GM19025 (cell line): ENCODE results near the gene RTN1.
"Not testable (repeated sequence)": the region's sequence is repeated elsewhere in the genome, so short reads cannot be mapped to it uniquely, and the experiment has no call there.

Experiments used
- ATAC-seq: cut with Tn5 transposase; IDR thresholded peaks from one replicate; pipeline ENCODE4 v1.9.1; 2021; ENCODE audit warnings: mild to moderate bottlenecking, low read depth, moderate library complexity; ENCODE audit not compliant: unreplicated experiment

RTN1 gene

GRCh38 chr14:59711080-59711479 lies 159.5 kb downstream of the RTN1 start:
- no peak for ATAC-seq

DNA sequence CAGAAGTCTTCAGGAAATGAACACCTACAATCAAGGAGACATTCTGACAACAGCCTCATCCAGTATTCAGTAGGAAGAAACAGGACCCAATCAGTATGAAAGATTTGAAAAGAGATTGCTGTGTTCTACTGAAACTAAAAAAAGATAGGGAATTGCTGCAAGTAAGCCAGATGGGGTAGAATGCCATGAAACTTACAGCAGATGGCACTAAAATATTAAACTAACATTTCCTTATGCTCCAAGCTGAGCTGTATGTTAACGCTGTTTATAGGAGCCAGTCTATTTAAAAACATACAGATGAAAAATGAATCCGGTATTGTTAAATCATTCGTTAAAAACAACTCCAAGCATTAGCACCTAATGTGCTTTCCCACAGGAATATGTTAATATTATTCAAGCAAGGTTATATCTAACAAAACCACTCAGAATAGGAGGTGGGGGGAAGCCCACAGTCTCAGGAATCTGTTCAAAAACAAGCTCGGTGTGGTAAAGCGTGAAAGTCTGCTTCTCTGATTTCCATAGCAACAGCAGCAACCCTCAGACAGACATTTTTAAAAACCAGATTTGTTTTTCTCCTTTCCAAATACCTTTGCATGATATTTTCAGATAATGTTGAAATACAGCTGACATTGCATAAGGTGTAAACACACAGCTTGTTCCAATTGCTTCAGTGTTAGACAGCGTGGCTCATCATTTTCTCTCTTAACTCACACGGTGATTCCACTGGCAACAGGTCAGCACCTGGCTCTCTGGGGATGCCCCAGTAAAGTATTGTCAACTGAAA lies 162.6 kb downstream of the RTN1 start:
- no peak for ATAC-seq

DNA sequence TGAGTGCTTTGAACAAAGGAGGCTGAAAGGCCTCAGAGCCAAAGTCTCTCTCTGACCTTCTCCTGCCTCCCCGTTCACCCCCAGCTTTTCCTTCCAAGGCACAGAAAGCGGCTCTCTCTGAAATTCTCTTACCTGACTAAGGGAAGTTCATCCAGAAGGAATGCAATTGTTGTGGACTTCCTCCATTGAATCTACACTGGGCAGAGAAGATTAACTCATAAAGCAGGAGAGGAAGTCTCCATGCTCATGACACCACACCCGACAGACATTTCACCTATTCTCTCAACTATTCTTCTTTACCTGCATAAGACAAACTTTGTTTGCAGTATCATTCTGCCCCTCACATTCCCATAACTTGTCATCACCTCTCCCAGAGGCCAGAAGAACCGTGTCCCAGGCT lies 164.7 kb downstream of the RTN1 start:
- ATAC-seq: no peak

- ATAC-seq: no peak
Observed at GRCh38 chr14:59705245-59705644, 165.3 kb downstream of the RTN1 start.

DNA sequence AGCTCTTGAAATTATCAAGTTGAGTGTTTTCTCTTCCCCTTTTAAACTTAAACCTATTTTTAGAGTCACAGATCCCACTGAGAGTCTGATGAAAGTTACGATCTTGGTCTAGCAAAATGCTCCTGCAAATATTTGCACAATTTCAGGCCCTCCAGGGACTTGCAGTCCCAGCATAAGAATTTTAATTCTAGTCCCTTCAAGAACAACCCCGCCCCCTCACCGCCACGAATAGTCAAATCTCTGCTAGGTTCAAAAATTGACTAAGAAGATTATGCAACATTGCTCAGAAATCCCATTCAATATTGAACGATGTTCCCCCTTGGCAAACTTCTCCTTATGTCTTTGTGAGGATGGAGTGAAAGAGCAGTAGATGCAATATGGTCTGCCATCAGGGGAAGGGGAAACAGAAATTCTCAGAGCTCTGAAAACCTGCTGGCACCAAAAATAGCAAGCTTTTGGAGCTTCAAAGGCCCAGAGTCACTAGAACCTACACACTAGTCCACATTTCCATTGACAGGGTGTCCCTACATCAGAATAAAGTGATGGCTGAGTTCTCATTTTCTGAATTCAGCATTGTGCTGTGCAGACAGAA lies 166.4 kb downstream of the RTN1 start:
- no peak for ATAC-seq

GRCh38 chr14:59699442-59699841 lies 171.1 kb downstream of the RTN1 start:
- no peak for ATAC-seq

- no peak for ATAC-seq
Observed at GRCh38 chr14:59698793-59699192, 171.8 kb downstream of the RTN1 start.

GRCh38 chr14:59695198-59695597 lies 175.4 kb downstream of the RTN1 start:
- no peak for ATAC-seq

GRCh38 chr14:59691266-59691665 lies 179.3 kb downstream of the RTN1 start:
- no peak for ATAC-seq

GRCh38 chr14:59690426-59690825 lies 180.2 kb downstream of the RTN1 start:
- no peak for ATAC-seq

DNA sequence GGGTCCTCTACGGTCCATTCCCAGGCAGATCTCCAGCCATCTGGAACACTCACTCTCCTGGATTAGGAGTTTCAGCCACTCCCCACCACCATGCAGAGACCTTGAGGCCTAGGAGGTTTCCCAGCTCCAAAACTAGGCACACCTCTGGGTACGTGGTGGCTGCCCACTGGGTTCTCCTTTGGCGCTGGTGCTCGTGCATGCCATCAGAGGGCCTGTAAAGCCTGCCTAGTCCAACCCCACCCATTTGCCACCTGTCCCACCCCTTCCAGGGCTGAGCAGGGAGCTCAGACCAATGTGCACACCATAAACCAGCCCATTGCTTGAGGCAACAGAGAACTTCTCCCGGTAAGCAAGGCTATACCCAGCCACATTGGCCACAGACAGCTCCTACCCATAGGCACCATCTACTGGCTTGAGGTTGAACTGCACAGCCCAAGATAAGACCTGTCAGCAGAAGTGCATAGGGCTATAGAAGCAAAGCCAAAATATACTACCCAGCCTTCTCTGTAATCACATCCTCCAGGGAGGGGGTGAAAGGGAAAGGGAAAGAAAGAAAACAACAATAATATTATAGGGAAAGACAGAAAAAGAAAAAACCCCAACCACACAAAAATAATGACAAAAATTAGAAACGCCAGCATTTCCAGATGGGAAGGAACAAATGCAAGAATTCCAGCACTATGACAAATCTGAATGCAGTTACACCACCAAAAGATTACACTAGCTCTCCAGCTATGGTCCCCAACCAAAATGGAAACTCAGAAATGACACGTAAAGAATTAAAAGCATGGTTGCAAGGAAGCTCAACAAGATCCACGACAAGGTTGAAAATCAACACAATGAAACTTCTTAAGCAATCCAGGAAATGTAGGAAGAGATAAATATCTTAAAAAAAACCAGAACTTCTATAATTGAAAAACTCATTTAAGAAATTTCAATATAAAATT lies 182.1 kb downstream of the RTN1 start:
- peak; percentile 97 for ATAC-seq

GRCh38 chr14:59687663-59688062 lies 182.9 kb downstream of the RTN1 start:
- no peak for ATAC-seq

DNA sequence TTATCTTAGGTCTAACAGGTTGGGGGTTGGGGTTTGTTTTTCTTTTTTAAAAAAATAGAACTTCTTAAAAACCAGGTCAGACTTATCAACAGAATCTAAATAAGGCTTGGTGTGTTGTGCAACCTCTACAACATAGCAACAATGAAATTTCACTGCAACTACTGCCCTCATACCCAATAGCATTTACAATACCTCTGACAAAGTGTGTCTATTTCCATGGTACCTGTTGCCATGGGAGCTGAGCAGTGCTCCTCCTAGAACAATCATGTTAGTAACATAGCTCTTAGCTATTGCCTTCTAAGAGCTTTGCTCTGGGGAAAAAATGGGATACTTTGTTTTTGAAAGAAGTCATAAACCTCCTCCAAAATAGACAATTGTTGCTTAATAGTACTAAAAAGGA lies 190.7 kb downstream of the RTN1 start:
- no peak for ATAC-seq

DNA sequence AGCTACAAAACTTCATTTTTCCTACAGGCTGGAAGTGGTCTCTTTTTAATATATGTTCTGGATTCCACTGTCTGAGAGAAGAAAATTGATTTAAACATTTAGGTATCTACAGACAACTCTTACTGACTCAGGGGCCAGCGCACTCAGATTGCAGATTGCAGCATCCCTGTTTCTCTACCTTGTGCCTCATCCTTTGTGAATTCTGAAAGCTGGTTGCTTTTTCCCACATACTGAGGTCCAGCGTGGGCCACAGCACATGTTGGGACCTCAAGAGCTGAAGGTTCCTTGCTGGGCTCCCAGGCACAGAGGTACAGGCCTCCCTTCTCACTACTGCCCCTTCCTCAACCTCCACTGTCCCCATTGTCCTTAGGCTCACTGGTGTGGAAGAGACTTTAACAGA lies 192.2 kb downstream of the RTN1 start:
- ATAC-seq: no peak

GRCh38 chr14:59677771-59678231 lies 192.8 kb downstream of the RTN1 start:
- no peak for ATAC-seq

DNA sequence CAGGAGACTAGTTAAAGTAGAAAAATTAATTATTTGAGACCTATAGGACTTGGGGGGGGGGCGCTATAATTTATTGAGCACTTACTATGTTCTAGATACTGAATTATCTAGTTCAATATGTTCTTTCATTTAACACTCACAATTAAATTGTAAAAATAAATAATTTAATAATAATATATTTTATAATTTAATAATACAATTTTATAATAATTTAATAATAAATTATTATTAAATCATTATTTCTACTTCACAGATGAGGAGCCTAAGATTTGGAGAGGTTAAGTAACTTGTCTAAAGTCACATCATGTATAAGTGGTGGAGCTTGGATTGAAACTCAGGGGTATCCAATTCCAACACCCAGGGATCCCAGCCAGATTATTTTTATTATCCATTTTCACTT lies 195.2 kb downstream of the RTN1 start:
- no peak for ATAC-seq

GRCh38 chr14:59664741-59665140 lies 205.8 kb downstream of the RTN1 start:
- no peak for ATAC-seq

- no peak for ATAC-seq
Observed at GRCh38 chr14:59657769-59658168, 212.8 kb downstream of the RTN1 start.

DNA sequence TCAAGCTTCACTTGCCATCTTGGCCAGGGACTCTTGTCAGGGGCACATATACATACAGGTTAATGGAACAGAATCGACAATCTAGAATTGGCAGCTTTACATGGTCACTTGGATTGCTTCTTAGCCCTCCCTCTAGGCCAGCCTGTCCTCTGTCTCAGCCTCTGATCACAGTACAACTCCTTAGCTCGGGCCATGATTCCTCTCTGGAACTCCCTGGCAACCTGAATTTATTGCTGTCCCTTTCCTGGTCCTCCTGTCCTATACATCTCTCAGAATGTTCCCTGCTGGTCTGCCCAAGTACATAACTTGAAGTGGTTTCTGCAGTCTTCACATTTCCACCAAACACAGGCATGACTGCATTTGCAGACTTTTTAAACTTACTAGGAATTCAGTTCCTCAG lies 214.1 kb downstream of the RTN1 start:
- ATAC-seq: no peak

- ATAC-seq: not testable (repeated sequence)
Observed at GRCh38 chr14:59654131-59654530, 216.4 kb downstream of the RTN1 start.

DNA sequence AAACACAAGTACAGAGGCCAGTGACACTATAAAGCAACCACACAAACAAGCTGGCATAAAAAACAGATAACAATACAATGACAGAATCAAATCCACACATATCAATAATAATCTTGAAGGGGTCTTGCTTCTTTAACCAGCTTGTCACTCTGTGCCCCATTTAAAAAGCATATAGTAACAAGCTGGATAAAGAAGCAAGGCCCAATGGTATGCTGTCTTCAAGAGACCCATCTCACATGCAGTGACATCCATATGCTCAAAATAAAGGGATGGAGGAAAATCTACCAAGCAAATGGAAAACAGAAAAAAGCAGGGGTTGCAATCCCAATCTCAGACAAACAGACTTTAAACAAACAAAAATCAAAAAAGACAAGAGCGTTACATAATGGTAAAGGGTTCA lies 223.7 kb downstream of the RTN1 start:
- ATAC-seq: not testable (repeated sequence)
